Left ventricle myocardium inferior (tissue), 1 donor: ENCODE measurements around the gene GSG1L. TPM values are rescaled to one million over a fixed set of nuclear protein-coding genes. Genes with fewer than 3 reads are reported as not detected.

ENCODE experiments used
- DNase-seq: peaks from one replicate; pipeline ENCODE4 v3.0.0-alpha.2; 2020
- H3K27ac ChIP-seq: fragments of 200-600 bp; replicated peaks from 2 replicates; pipeline ENCODE4 v1.8.0; 2021
- H3K27me3 ChIP-seq: fragments of 200-600 bp; 2 replicates; pipeline ENCODE4 v1.8.0; 2021; ENCODE audit warnings: low read depth
- H3K36me3 ChIP-seq: fragments of 200-600 bp; 2 replicates; pipeline ENCODE4 v1.8.0; 2021
- H3K4me1 ChIP-seq: fragments of 200-600 bp; 2 replicates; pipeline ENCODE4 v1.8.0; 2021
- H3K4me3 ChIP-seq: fragments of 200-600 bp; 2 replicates; pipeline ENCODE4 v1.8.0; 2021; ENCODE audit warnings: mild to moderate bottlenecking, moderate library complexity
- H3K9me3 ChIP-seq: fragments of 200-600 bp; replicated peaks from 2 replicates; pipeline ENCODE4 v1.8.0; 2021
- intact Hi-C: fragments of 100-400 bp; cut with micrococcal nuclease; formaldehyde crosslinking; loops from one replicate; pipeline ENCODE4 v1.11.0; 2022
- total RNA-seq: library from RNA; stranded (reverse); fragmentation: NEBNext Ultra II Directional; extraction: Animal tissue kit (Norgen Biotek cat#: 25700); gene quantifications from one replicate; pipeline ENCODE4 v1.2.1, GENCODE V29; 2021
- TF ChIP-seq, protein P1 (sequence below): fragments of 200-600 bp; IDR thresholded peaks from 2 replicates; pipeline ENCODE4 v1.8.0; 2021; ENCODE audit warnings: antibody characterized with exemption, mild to moderate bottlenecking, borderline replicate concordance
- donor health status: DM: no; HTN: yes; CAD: no; lungs with severe emphysema.

Gene GSG1L
- total RNA-seq, 1 donor from 2014 or later = 3.4 TPM

DNA sequence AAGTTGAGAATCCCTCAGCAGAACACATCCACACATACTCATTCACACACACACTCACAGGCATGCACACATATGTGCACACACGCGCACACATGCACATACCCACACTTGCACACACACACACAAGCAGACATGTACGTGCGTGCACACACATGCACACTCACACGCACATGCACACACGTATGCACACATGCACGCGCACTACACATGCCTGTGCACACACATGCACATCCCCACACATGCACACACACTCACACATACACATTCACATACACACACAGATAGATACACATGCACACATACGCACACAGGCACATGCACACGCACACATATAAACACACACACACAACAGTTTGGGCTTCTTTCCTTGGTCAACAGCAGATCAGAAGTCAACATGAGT is 24.0 kb downstream of the GSG1L start:
- H3K36me3 ChIP-seq = no peaks in the 10 kb centered on the region
- intact Hi-C loops = no loop called here
- peaks cover 42% of the 10 kb centered on the region for H3K27me3 ChIP-seq
- H3K4me3 ChIP-seq = no peak overlapping the region
- H3K4me1 ChIP-seq = peaks cover 9% of the 10 kb centered on the region
- no peak for DNase-seq
- TF ChIP-seq, protein P1, sequence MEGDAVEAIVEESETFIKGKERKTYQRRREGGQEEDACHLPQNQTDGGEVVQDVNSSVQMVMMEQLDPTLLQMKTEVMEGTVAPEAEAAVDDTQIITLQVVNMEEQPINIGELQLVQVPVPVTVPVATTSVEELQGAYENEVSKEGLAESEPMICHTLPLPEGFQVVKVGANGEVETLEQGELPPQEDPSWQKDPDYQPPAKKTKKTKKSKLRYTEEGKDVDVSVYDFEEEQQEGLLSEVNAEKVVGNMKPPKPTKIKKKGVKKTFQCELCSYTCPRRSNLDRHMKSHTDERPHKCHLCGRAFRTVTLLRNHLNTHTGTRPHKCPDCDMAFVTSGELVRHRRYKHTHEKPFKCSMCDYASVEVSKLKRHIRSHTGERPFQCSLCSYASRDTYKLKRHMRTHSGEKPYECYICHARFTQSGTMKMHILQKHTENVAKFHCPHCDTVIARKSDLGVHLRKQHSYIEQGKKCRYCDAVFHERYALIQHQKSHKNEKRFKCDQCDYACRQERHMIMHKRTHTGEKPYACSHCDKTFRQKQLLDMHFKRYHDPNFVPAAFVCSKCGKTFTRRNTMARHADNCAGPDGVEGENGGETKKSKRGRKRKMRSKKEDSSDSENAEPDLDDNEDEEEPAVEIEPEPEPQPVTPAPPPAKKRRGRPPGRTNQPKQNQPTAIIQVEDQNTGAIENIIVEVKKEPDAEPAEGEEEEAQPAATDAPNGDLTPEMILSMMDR = no peak
- no peak overlapping the region for H3K27ac ChIP-seq
- H3K9me3 ChIP-seq = no peaks in the 10 kb centered on the region

GRCh38 chr16:28038409-28038808 is 25.1 kb downstream of the GSG1L start:
- no peaks in the 10 kb centered on the region for H3K36me3 ChIP-seq
- intact Hi-C loops = no loop called here
- peaks cover 9% of the 10 kb centered on the region for H3K4me1 ChIP-seq
- no peak for DNase-seq
- TF ChIP-seq, protein P1 = no peak
- H3K9me3 ChIP-seq = no peaks in the 10 kb centered on the region
- H3K27me3 ChIP-seq = peaks cover 44% of the 10 kb centered on the region
- H3K27ac ChIP-seq = no peak overlapping the region
- H3K4me3 ChIP-seq = no peak overlapping the region

DNA sequence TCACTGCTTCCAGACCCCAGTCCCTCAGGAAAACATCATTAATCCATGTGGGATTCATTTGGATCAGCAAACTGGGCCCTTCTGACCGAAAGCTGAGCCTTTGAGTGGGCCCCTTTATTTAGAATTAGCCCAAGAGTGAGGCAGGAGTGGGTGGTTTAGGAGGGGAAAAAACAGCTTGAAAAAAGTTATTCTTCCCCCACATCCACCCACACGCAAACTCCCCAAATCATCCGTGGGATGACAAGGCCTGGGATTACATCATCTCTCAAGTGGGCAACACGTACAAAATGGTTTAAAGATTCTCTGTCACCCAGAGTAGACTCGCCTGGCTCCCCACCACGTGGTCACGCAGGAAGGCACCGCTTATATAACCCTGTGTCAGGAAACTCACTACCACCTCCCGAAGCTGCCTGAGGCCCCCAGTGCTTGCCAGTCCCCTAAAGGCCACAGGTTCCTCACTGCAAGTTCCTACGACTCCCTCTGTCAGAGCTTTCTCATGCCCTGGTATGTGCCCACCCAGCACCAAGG is 27.6 kb downstream of the GSG1L start:
- no peak for DNase-seq
- H3K4me3 ChIP-seq = no peak overlapping the region
- no peaks in the 10 kb centered on the region for H3K9me3 ChIP-seq
- H3K36me3 ChIP-seq = no peaks in the 10 kb centered on the region
- TF ChIP-seq, protein P1 = no peak
- H3K27me3 ChIP-seq = peaks cover 46% of the 10 kb centered on the region
- H3K27ac ChIP-seq = no peak overlapping the region
- H3K4me1 ChIP-seq = no peaks in the 10 kb centered on the region
- intact Hi-C loops = no loop called here

DNA sequence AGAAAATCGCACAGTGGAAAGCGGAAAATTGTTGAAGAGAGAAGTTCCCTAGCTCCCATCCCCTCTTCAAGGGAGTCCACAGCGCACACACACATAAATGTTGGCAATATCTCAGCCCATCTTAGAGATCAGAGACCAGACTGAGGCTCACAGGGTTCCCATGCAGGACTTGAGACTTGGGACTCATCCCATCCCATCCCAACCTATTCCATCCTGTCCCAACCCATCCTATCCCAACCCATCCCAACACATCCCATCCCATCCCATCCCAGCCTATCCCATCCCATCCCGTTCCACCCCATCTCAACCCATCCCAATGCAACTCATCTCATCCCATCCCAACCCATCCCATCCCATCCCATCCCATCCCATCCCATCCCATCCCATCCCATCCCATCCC is 29.6 kb downstream of the GSG1L start:
- H3K4me1 ChIP-seq = no peaks in the 10 kb centered on the region
- no peaks in the 10 kb centered on the region for H3K9me3 ChIP-seq
- no peaks in the 10 kb centered on the region for H3K36me3 ChIP-seq
- intact Hi-C loops = no loop called here
- H3K27me3 ChIP-seq = peaks cover 41% of the 10 kb centered on the region
- DNase-seq = no peak
- no peak overlapping the region for H3K4me3 ChIP-seq
- TF ChIP-seq, protein P1 = no peak
- H3K27ac ChIP-seq = no peak overlapping the region

DNA sequence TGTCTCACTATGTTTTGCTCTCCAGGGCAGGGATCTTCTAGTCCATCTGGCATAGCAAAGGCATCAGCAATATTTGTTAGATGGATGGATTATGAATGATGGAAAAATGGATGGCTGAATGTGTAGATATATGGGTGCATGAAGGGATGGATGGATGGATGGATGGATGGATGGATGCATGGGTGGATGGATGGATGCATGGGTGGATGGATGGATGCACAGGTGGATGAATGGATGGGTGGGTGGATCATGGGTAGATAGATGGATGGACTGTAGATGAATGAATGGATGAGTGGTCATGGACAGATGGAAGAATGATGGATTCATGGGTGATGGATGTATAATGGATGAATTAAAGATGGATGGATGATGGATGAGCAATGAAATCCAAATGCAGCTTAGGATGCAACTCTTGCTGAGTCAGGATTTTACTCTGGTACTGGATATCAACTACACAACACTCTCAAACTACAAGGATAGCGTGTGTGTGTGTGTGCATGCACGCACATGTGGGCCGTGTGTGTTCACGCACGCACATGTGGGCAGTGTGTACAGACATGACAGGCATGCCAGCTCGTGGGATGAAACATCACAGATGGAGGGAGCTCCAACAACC is 34.0 kb downstream of the GSG1L start:
- no peak overlapping the region for H3K4me3 ChIP-seq
- no peaks in the 10 kb centered on the region for H3K9me3 ChIP-seq
- intact Hi-C loops = no loop called here
- H3K27ac ChIP-seq = no peak overlapping the region
- no peaks in the 10 kb centered on the region for H3K4me1 ChIP-seq
- no peak for DNase-seq
- peaks cover 6% of the 10 kb centered on the region for H3K27me3 ChIP-seq
- H3K36me3 ChIP-seq = no peaks in the 10 kb centered on the region
- TF ChIP-seq, protein P1 = no peak
